Astrocyte of the spinal cord (primary cell): Measurements from ENCODE around the gene SLC12A3.
"Not testable (repeated sequence)": the region's sequence is repeated elsewhere in the genome, so short reads cannot be mapped to it uniquely, and the experiment has no call there.

Source experiments
- DNase-seq: peaks from one replicate; pipeline ENCODE4 v3.0.0; 2011; ENCODE audit warnings: low read depth, low spot score
- H3K4me3 ChIP-seq: 2 replicates; pipeline ENCODE4 v1.5.1; 2011; ENCODE audit warnings: low read depth, mild to moderate bottlenecking, low read length, moderate library complexity
- CTCF ChIP-seq: IDR thresholded peaks from 2 replicates; pipeline ENCODE4 v1.5.1; 2012; ENCODE audit warnings: low read depth, mild to moderate bottlenecking, low read length, inconsistent platforms
- in situ Hi-C: cut with HindIII; loops from 2 replicates; pipeline ENCODE4 v1.10.0; 2017; ENCODE audit warnings: low sequenced_read_pairs

The SLC12A3 gene

GRCh38 chr16:56882077-56882800 lies 17.2 kb downstream of the SLC12A3 start:
- H3K4me3 ChIP-seq, result no peak overlapping the region
- no peak for DNase-seq
- no peak for TF ChIP-seq CTCF
- in situ Hi-C loops, result no loop called here

- in situ Hi-C loops, result no loop called here
- H3K4me3 ChIP-seq, result no peak overlapping the region
- no peak for TF ChIP-seq CTCF
- no peak for DNase-seq
These were observed 18.6 kb downstream of the SLC12A3 start for GRCh38 chr16:56883586-56883985.

GRCh38 chr16:56884026-56884582 lies 19.1 kb downstream of the SLC12A3 start:
- DNase-seq, result no peak
- no peak for TF ChIP-seq CTCF
- in situ Hi-C loops, result no loop called here
- H3K4me3 ChIP-seq, result no peak overlapping the region

GRCh38 chr16:56884929-56885328 lies 19.9 kb downstream of the SLC12A3 start:
- H3K4me3 ChIP-seq, in situ Hi-C loops, DNase-seq: not testable (repeated sequence)

DNA sequence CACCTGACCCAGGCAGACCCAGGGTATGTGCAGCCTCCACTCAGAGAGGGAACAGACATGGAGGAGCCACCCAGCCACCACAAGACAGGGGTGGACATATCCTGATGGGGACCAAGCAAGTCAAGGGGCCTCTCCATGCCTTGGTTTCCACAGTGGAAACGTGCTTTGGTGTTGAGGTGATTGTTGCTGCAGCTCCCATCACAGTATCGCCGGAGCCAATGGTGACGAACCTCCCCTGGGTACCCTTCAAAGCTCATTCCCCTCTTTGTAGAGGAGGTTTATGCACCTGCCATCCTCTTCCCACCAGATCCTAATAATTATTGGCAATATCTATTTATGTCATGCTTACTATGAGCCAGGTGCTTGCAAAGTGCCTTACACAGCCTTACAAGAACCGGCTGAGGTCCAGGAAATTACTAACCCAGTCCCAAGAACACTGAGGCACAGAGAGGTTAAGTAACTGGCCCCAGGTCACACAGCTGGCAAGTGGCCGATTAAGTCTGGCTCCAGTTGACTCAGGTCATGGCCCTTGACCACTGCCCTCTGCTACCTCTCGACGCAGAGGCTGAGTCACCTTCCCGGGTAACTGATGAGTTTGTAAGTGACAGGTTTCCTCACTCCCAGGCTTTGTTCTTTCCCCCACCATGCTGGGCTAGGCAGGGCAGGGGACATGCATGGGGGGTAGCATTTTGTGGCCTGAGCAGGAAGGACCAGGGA lies 20.6 kb downstream of the SLC12A3 start:
- no peak overlapping the region for H3K4me3 ChIP-seq
- DNase-seq, result no peak
- in situ Hi-C loops, result no loop called here
- no peak for TF ChIP-seq CTCF

DNA sequence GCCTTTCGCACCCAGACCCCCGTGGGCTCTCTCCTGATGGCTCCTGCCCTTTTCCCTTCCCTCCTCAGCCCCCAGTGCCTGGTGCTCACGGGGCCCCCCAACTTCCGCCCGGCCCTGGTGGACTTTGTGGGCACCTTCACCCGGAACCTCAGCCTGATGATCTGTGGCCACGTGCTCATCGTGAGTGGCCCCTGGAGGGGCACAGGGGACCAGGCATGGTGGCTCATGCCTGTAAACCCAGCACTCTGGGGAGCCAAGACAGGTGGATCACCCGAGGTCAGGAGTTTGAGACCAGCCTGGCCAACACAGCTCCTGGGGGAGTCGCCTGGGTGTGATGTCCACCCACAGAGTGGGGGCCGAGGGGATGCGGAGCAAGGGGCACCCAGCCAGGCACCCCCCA lies 21.3 kb downstream of the SLC12A3 start:
- no peak overlapping the region for H3K4me3 ChIP-seq
- DNase-seq, result no peak
- in situ Hi-C loops, result no loop called here
- TF ChIP-seq CTCF, result no peak

GRCh38 chr16:56886826-56887225 lies 21.8 kb downstream of the SLC12A3 start:
- in situ Hi-C loops, result no loop called here

More at GRCh38 chr16:56886826-56887225, 21.8 kb downstream of the SLC12A3 start:
- no peak overlapping the region for H3K4me3 ChIP-seq
- no peak for TF ChIP-seq CTCF
- no peak for DNase-seq
